ENCODE measurements around the gene SEC24B.
"Not testable (repeated sequence)": the region's sequence is repeated elsewhere in the genome, so short reads cannot be mapped to it uniquely, and the experiment has no call there.

The SEC24B gene

DNA sequence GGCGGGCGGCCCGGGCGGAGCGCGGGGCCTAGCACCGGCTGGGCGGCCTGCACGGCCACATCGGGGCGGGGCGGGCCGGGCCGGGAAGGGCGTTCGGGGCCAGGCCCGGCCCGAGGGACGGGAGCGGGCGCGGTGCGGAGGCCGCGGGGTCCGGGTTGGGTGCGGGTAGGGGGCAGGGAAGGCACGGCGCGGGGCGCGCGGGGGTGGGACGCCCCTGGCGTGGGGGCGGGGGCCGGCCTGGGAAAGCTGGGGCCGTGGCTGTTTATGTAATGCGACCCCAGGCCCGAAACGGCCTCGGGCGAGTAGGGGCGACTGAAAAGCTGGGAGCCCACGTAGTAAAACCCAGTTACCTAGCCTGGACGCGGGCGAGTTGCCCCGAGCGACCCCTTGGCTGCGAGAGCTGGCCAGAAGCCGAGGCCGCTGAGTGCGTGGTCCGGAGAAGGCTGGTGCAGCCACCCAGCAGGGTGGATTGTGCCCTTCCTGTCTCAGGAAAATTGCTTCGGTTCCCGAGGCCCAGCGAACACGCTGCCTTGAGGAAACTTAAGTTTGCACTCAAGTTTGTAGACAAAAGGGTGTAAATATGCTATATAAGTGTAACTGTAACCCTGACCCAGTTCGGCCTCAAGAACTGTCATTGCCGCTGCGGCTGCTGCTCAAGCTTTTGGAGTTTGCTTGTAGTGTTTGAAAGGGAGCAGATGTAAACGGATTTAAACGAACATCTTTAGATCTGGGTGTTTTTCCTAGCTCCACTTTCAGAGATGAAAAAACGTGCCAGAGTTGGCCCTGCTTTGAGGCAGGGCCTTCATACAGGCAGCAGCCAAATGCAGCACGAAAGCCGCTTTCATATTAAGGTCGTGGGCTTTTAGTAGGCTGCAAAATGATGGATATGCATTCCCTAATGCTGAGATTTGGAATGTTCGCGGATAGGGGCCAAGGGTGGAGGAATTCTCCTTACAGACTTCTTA is 674 bp downstream of the SEC24B start:
- DNase-seq, result peak; percentile 57

GRCh38 chr4:109435635-109436034 is 2.0 kb downstream of the SEC24B start:
- no peak for DNase-seq

DNA sequence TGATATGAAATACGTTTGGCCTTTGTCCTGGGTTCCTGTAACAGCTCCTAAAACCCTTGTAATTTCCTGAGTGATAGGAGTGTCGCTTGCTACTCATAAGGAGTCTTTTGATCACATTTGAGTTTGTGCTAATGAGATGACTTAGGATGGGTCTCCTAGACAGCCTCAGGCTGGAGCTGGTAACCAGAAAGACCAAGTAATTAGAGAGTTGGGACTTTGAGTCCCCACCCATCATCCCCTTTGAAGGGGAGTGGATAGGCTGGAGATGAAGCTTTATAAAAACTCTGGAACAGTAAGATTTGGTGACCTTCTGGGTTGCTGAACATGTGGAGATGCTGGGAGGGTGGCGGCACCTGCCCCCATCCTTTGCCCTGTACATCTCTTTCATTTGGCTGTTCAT is 2.9 kb downstream of the SEC24B start:
- no peak for DNase-seq

GRCh38 chr4:109440948-109441347 is 7.3 kb downstream of the SEC24B start:
- no peak for DNase-seq

- DNase-seq, result no peak
Observed at GRCh38 chr4:109441862-109442458, 8.3 kb downstream of the SEC24B start.

DNA sequence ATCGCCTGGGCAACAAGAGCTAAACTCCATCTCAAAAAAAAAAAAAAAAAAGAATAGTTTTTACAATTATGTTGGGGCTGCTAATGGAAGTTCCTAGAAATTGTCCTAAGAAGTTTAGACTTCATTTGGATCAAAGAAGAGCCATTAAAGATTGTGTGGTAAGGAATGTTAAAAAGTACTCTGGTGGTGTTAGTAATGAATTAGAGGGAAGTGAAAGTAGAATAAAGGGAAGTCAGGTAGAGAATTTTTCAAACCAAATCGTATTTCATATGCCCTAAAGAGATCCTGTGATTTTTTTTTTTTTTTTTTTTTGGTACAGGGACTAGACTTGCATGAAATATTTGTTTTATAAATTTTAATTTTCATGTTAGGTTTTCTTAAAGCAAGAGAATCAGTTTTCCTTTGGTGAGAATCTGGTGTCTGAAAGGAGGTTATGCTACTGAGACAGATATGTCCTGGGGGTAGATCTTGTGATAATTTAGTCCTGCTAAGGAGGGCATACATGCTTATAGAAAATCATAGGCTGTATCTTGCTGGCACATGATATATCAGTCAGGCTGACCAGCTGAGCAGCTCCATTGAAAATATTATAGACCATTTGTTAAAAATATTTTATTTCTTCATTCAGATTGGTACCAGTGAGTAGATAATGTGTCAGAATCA is 10.7 kb downstream of the SEC24B start:
- DNase-seq, result peak; percentile 11

- no peak for DNase-seq
Observed at GRCh38 chr4:109447278-109447677, 13.7 kb downstream of the SEC24B start.

- no peak for DNase-seq
Observed at GRCh38 chr4:109451544-109452273, 18.1 kb downstream of the SEC24B start.

GRCh38 chr4:109453110-109453509 is 19.5 kb downstream of the SEC24B start:
- DNase-seq, result not testable (repeated sequence)

DNA sequence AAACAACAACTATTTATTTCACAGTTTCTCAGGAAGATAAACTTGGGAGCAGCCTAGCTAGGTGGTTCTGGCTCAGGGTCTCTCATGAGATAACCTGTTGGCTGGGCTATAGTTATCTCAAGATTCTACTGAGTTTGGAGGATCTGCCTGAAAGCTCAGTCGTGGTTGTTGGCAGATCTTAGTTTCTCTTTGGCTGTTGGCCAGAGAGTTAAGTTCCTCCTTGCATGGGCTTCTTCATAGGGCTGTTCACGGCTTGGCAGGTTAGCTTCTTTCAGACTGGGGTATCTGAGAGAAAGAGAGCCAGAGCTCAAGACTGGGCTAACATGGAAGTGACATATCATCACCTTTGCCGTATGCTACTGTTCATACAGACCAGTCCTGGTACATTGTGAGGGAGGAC is 28.7 kb downstream of the SEC24B start:
- DNase-seq, result peak; percentile 79

- DNase-seq, result no peak
Observed at GRCh38 chr4:109462802-109463201, 29.2 kb downstream of the SEC24B start.

- DNase-seq, result no peak
Observed at GRCh38 chr4:109465069-109465468, 31.5 kb downstream of the SEC24B start.

- no peak for DNase-seq
Observed at GRCh38 chr4:109469915-109470314, 36.3 kb downstream of the SEC24B start.

- DNase-seq, result peak; percentile 37
Observed at GRCh38 chr4:109472343-109472761, 38.7 kb downstream of the SEC24B start.

- DNase-seq, result no peak
Observed at GRCh38 chr4:109473824-109474223, 40.2 kb downstream of the SEC24B start.

DNA sequence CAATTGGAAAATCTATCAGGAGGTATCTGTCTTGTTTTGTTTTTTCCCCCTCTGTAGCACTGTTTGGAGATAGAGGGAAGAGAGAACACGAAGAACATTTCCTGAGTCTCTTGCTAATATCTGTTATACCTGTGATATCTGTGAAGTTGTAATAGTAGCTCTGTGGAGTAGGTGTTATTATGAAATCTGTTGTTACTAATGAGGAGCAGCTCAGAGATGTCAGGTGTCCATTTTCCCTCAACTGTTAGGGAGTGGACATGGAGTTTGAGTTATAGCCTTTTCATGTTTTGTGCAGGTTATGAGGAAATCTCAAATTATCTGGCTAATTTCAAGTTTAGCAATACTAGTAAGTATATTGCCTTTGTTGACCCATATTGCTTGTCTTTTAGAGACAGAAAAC is 52.4 kb downstream of the SEC24B start:
- no peak for DNase-seq

DNA sequence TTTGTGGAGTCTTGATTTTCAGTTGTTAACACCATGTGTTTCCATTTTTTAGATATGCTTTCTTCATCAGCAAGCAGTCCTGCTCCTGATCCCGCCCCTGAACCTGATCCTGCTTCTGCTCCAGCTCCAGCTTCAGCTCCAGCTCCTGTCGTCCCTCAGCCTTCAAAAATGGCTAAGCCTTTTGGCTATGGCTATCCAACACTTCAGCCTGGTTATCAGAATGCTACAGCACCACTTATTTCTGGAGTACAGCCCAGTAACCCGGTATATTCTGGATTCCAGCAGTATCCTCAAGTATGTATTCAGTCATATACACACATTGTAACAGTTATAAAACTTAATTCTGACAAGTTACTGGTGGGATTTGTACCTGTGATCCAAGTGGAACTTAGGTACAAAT is 60.9 kb downstream of the SEC24B start:
- DNase-seq, result no peak

GRCh38 chr4:109495514-109495913 is 61.9 kb downstream of the SEC24B start:
- DNase-seq, result no peak

GRCh38 chr4:109496875-109497274 is 63.3 kb downstream of the SEC24B start:
- no peak for DNase-seq

DNA sequence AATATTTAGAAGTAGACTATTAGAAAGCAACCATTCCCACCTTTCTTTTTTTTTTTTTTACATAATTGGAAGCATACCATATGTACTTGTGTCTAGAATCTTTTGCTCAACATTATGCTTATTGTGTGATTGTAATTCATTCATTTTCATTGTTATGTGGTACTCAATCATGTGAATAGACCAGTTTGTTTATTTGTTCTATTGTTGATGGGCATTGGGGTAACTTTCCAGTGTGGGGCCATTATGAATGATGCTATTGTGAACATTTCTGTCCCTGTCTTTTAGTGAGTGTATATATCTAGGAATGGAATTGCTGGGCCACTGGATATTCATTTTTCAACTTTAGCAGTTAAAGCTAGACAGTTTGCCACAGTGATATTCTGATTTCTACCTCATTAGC is 63.9 kb downstream of the SEC24B start:
- DNase-seq, result no peak

- no peak for DNase-seq
Observed at GRCh38 chr4:109499513-109499912, 65.9 kb downstream of the SEC24B start.

DNA sequence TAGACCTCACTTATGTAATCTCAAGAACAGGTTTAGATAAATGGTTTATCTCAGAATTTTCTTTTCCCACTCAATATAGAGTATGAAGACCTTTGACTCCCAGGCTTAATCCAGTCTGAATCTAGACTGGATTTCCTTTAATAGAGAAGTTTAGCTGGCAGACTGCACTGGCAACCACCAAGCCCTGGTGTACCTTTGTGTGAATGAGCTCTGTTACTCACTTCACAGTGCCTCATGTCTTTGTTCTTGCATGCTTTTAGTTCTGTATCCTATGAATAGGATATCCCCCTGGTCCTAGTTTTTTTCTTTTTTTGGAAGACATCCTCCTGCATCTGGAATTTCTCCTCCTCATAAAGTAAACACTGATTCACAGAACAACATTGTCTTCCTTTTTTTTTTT is 73.3 kb downstream of the SEC24B start:
- no peak for DNase-seq

- DNase-seq, result no peak
Observed at GRCh38 chr4:109510687-109511086, 77.1 kb downstream of the SEC24B start.

Data from OCI-M1 (cell line).